ENCODE data around the gene PLXNA4.

PLXNA4 gene

GRCh38 chr7:132118641-132119040 is 457.6 kb downstream of the PLXNA4 start:
- peak; percentile 41 for DNase-seq (ENCODE audit: insufficient read length, low spot score)
- FAIRE-seq = no peak
- TF ChIP-seq POLR2A (IDR thresholded peaks at IDR 0.05; ENCODE audit: low read depth, low read length) = no peak

GRCh38 chr7:132117636-132118035 is 458.6 kb downstream of the PLXNA4 start:
- FAIRE-seq = no peak
- TF ChIP-seq POLR2A (IDR thresholded peaks at IDR 0.05; ENCODE audit: low read depth, low read length) = no peak

GRCh38 chr7:132117181-132117580 is 459.1 kb downstream of the PLXNA4 start:
- FAIRE-seq = peak; percentile 53
- peak; percentile 74 for DNase-seq (ENCODE audit: insufficient read length, low spot score)
- no peak for TF ChIP-seq POLR2A (IDR thresholded peaks at IDR 0.05; ENCODE audit: low read depth, low read length)

More at GRCh38 chr7:132117636-132118035, 458.6 kb downstream of the PLXNA4 start:
- no peak for DNase-seq (ENCODE audit: insufficient read length, low spot score)

- FAIRE-seq (no peak), DNase-seq (ENCODE audit: insufficient read length, low spot score) (no peak)
- no peak for TF ChIP-seq POLR2A (IDR thresholded peaks at IDR 0.05; ENCODE audit: low read depth, low read length)
Measured at GRCh38 chr7:132116369-132116768, 459.9 kb downstream of the PLXNA4 start.

- no peak for DNase-seq (ENCODE audit: insufficient read length, low spot score)
- no peak for TF ChIP-seq POLR2A (IDR thresholded peaks at IDR 0.05; ENCODE audit: low read depth, low read length)
- FAIRE-seq = no peak
Measured at GRCh38 chr7:132115758-132116157, 460.5 kb downstream of the PLXNA4 start.

- FAIRE-seq = no peak
- no peak for TF ChIP-seq POLR2A (IDR thresholded peaks at IDR 0.05; ENCODE audit: low read depth, low read length)
- no peak for DNase-seq (ENCODE audit: insufficient read length, low spot score)
Measured at GRCh38 chr7:132115028-132115427, 461.2 kb downstream of the PLXNA4 start.

- FAIRE-seq (no peak), DNase-seq (ENCODE audit: insufficient read length, low spot score) (no peak)
- TF ChIP-seq POLR2A (IDR thresholded peaks at IDR 0.05; ENCODE audit: low read depth, low read length) = no peak
Measured at GRCh38 chr7:132114411-132114810, 461.9 kb downstream of the PLXNA4 start.

GRCh38 chr7:132113536-132114371 is 462.5 kb downstream of the PLXNA4 start:
- no peak for TF ChIP-seq POLR2A (IDR thresholded peaks at IDR 0.05; ENCODE audit: low read depth, low read length)
- no peak for FAIRE-seq
- DNase-seq (ENCODE audit: insufficient read length, low spot score) = no peak

GRCh38 chr7:132112657-132113056 is 463.6 kb downstream of the PLXNA4 start:
- FAIRE-seq (no peak), DNase-seq (ENCODE audit: insufficient read length, low spot score) (no peak)
- no peak for TF ChIP-seq POLR2A (IDR thresholded peaks at IDR 0.05; ENCODE audit: low read depth, low read length)

- TF ChIP-seq POLR2A (IDR thresholded peaks at IDR 0.05; ENCODE audit: low read depth, low read length) = no peak
- FAIRE-seq (no peak), DNase-seq (ENCODE audit: insufficient read length, low spot score) (no peak)
Measured at GRCh38 chr7:132112106-132112505, 464.2 kb downstream of the PLXNA4 start.

- no peak for TF ChIP-seq POLR2A (IDR thresholded peaks at IDR 0.05; ENCODE audit: low read depth, low read length)
- DNase-seq (ENCODE audit: insufficient read length, low spot score) (no peak), FAIRE-seq (no peak)
Measured at GRCh38 chr7:132110692-132111091, 465.6 kb downstream of the PLXNA4 start.

- FAIRE-seq (no peak), DNase-seq (ENCODE audit: insufficient read length, low spot score) (no peak)
- TF ChIP-seq POLR2A (IDR thresholded peaks at IDR 0.05; ENCODE audit: low read depth, low read length) = no peak
Measured at GRCh38 chr7:132109769-132110168, 466.5 kb downstream of the PLXNA4 start.

GRCh38 chr7:132108563-132108962 is 467.7 kb downstream of the PLXNA4 start:
- FAIRE-seq (no peak), DNase-seq (ENCODE audit: insufficient read length, low spot score) (no peak)

GRCh38 chr7:132106491-132106890 is 469.8 kb downstream of the PLXNA4 start:
- no peak for DNase-seq (ENCODE audit: insufficient read length, low spot score)
- no peak for FAIRE-seq
- TF ChIP-seq POLR2A (IDR thresholded peaks at IDR 0.05; ENCODE audit: low read depth, low read length) = no peak

More at GRCh38 chr7:132108563-132108962, 467.7 kb downstream of the PLXNA4 start:
- no peak for TF ChIP-seq POLR2A (IDR thresholded peaks at IDR 0.05; ENCODE audit: low read depth, low read length)

GRCh38 chr7:132105096-132105495 is 471.2 kb downstream of the PLXNA4 start:
- FAIRE-seq = no peak
- no peak for TF ChIP-seq POLR2A (IDR thresholded peaks at IDR 0.05; ENCODE audit: low read depth, low read length)
- no peak for DNase-seq (ENCODE audit: insufficient read length, low spot score)

Data from H54 (cell line).